HL-60/S4 treated with retinoic acid at 250 ng/mL for 4 days and 3 days (cell line): ENCODE data around the gene RNF11.

Source experiments
- in situ Hi-C: fragments of 300-500 bp; cut with MboI; formaldehyde crosslinking; loops from 2 replicates; pipeline ENCODE4 v1.7.0; 2022; ENCODE audit warnings: low sequenced_read_pairs

Gene RNF11

DNA sequence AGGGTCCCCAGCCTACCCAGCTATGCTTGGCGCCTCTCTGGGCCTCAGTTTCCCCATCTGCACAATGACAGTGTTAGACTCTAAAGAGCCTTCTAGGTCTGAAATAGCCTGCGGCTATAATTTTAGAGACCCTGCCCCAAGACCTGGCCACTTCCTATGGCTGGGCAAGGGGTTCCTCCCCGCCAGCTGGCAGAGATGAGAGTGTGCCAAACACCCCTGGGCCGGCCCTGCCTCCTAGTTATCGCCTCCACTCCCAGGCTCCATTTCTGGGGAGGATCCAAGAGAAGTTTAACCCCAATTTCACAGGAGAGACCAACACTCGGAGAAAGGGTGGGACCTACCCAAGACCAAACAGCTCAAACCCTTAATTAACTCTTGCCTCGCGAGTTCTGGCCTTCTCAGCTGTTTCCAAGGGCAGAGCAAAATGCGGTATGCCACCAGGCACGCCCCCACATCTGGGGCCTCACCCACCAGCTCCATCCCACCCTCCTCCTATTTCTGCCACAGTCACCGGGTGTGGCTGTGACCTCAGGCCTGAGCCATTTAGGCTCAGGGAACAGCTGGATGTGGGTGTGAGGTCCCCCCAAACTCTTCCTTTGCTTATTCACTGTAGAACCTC lies 58.6 kb downstream of the RNF11 start:
- in situ Hi-C loops: no loop called here

DNA sequence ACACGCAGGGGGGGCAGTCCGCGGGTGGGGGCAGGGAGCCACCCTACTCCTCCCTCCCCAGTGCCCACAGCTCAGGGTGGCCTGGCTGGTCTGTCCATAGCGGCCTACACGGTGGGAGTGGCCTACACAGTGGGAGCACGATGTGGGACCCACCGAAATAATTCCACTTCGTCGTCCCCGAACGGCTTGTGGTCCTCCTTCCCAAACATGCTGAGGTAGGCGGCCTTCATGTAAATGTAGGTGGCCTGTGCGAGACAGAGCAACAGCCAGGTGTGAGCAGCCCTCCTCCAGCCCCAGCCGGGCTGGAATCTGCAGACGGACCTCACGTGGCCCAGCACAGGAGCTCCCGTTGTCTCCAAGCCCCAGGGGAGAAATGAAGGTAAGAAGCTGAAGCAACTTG lies 59.9 kb downstream of the RNF11 start:
- in situ Hi-C loops: no loop called here

DNA sequence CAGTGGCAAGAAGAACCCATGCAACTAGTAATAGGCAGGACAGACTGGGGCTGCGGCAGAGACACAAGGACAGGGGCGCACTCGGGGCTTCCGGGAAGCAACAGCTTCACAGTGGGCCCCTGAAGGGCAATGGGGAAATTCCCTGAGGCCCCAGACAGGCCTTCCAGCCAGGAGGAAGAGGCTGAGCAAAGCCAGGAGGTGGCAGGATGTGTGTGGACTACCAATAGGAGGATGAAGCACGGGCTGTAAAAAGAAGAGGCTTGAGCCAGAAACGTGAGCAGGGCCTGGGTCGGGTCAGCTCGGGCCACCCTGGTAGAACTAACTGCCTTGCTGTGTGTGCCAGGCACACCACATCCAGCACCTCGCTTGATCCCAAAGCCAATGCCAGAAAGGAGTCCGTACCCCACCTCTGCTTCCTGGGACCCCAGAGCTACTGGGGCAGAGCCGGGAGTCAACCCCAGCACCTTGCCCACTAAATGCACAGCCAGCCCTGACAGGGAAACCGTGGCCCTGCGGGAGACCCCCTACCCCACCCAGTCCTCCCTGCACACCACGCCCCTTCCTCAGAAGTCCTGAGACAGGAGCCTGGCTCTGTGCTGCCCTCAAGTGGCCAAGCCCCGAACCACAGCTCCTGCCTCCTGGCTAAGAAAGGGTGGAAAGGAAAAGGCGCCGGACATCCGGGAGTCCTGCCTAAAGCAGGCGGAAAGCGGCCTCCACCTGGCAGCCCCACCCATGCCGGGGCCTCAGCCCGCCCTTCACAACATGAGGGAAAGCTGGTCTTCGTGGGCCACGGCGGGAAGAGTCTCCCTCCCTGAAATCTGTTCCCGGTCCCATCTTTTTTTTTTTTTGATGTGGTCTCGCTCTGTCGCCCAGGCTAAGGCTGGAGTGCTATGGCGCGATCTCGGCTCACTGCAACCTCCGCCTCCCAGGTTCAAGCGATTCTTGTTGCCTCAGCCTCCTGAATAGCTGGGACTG lies 60.6 kb downstream of the RNF11 start:
- in situ Hi-C loops: no loop called here

GRCh38 chr1:51297401-51298321 lies 61.6 kb downstream of the RNF11 start:
- in situ Hi-C loops: no loop called here

GRCh38 chr1:51298322-51298705 lies 62.2 kb downstream of the RNF11 start:
- in situ Hi-C loops: no loop called here

DNA sequence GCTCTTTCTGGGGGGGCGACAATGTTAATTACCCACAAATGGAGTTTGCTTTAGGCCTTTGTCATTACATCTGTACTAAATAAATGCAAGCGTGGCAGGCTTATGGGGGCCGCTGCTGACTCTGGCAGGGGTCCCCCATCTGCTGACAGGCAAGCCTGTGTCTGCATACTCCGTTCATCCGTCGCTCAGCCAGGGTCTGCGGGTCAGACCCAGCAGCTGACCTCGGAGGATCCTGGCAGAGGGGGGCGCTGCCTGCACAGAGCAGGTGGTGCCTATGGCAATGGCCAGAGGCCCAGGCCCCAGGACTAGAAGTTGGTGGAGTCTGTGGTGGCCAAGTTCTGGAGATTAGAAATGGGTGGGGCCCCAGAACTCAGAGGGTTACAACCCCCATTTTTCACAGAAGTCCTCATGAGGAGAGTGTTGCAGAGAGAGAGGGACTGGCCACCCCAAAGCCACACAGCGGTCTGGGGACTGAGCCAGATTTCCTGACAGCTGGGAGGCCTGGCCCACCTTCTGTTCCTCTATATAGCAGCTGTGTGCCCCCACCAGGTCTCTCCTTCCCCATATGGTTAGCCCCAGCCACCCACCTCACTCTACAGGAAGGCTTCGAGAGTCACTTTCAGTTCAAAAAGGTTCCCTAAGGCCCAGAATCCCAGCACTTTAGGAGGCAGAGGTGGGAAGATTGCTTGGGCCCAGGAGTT lies 63.3 kb downstream of the RNF11 start:
- in situ Hi-C loops: no loop called here

- in situ Hi-C loops: no loop called here
Measured at GRCh38 chr1:51299981-51300670, 64.1 kb downstream of the RNF11 start.

- in situ Hi-C loops: no loop called here
Measured at GRCh38 chr1:51301152-51301843, 65.2 kb downstream of the RNF11 start.

GRCh38 chr1:51301844-51302162 lies 65.7 kb downstream of the RNF11 start:
- in situ Hi-C loops: no loop called here

- in situ Hi-C loops: no loop called here
Measured at GRCh38 chr1:51302270-51302669, 66.2 kb downstream of the RNF11 start.

GRCh38 chr1:51302746-51303145 lies 66.7 kb downstream of the RNF11 start:
- in situ Hi-C loops: no loop called here

DNA sequence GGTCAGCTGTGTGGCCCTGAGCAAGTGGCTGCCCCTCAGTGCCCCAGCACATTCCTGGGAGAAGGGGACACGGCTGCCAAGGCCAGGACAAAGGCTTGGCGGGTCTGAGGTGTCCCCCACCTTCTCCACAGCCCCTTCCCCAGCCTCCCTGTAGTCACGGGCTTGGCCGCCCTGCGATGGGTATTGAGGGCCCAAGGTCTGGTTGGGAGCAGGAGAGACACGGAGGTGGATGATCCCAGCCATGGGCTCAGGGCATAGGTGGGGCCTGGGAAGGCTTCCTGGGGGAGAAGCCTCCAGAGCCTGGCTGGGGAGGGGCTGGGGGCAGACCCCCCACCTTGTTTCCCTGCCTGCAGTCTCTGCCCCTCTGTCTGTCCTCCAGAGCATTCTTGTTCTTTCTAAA lies 67.2 kb downstream of the RNF11 start:
- in situ Hi-C loops: no loop called here

GRCh38 chr1:51303751-51304251 lies 67.7 kb downstream of the RNF11 start:
- in situ Hi-C loops: no loop called here

DNA sequence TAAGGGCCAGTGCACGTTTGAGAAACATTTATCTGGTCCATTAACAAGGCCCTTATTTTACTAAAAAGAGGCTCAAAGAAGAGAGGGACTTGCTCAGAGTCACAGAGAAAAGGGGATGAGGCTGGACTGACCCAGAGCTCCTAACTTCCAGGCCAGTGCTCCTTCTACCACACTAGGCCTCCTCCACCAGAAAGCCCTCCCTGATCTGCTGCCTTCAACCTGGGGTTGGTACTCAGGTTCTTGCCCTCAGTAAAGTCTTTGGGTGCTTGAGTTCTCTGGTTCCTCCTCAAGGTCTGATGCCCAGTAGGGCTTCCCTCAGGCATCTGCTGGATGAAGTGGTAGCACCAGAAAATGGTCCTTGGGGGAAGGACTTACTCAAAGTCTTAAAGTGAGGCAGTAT lies 68.3 kb downstream of the RNF11 start:
- in situ Hi-C loops: no loop called here

DNA sequence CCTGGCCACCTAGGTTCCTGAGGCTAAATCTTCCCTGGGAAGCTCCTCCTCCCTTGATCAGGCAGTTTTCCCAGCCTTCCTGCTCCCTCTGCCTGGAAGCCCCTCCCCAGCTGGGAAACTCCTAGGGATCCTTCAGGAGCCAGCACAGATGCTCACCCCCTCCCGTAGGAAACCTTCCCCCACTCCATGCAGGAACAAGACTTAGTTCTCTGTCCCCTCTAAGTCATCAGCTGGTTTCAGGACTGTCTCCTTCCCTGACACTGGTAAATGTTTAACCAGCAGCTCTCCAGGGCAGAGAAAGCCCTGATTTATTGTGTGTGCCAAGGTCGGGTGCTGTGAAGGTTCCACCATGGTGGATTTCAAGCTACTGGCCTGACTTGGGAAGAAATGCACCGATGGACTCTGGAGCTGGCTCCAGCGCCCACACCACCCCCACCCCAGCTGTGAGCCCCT lies 69.3 kb downstream of the RNF11 start:
- in situ Hi-C loops: no loop called here

DNA sequence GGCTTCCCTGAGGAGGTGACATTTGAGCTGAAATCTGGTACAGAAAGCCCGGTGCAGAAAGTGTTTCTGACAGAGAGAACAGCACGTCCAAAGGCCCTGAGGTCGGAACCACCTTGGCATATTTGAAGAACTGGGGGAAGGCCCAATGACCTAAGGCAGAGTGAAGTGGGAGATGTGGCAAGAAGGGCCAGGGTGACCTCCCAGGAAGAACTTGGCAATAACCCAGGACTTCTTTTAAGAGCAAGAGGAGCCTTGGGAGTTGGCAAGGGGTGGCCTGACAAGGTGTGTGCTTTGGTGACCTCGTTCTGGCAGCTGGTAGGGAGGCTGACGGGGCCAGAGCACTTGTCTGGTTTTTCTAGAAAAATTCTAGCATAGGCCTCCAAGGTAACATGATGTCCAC lies 70.9 kb downstream of the RNF11 start:
- in situ Hi-C loops: no loop called here

DNA sequence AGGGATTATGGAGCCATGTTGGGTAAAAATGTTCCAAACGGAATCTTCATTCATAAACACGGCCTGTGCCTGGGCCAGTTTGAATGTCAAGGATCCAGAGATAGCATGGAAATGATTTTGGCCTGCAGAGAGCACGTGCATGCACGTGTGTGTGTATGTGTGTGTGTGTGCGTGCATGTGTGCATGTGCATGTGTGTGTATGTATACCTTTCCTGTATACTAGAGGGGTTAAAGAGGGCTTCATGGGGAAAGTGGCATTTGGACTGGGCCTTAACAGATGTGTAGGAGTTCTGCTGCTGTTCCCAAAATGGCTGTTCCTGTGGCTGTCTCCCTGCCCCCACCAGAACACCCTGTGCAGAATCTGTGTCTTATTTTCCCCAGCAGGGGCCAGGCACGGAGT lies 72.6 kb downstream of the RNF11 start:
- in situ Hi-C loops: no loop called here

- in situ Hi-C loops: no loop called here
Measured at GRCh38 chr1:51309291-51309690, 73.2 kb downstream of the RNF11 start.

GRCh38 chr1:51310871-51311613 lies 75.0 kb downstream of the RNF11 start:
- in situ Hi-C loops: no loop called here
